K562 (cell line): ENCODE results near the gene STX7. TPM values are rescaled to one million over a fixed set of nuclear protein-coding genes. Genes with fewer than 3 reads are reported as not detected.

Experiments
- ATAC-seq: fragments of 200-7000 bp; cut with Tn5 transposase; 3 replicates; pipeline ENCODE4 v1.9.1; 2020; ENCODE audit warnings: moderate library complexity
- BruUV-seq: library from RNA; stranded (reverse); fragments of 400-500 nt; replicated peaks from 2 replicates; lab custom pipeline; 2021; lab: Mats Ljungman, UMichigan
- CTCF ChIA-PET: fragments of 300-600 bp; formaldehyde crosslinking; extraction: SDS; loops from one replicate; lab custom pipeline; 2021; ENCODE audit warnings: low intra/inter-chr PET ratio; lab: Yijun Ruan, JAX
- POLR2A ChIA-PET: fragments of 300-600, 350-650 bp; sonication (Branson Sonifier 250); formaldehyde crosslinking; extraction: SDS; loops from one replicate; lab custom pipeline; 2021; ENCODE audit warnings: antibody characterized with exemption, inconsistent platforms; lab: Yijun Ruan, JAX
- DNase-seq, 4 experiments: peaks; one replicate each; pipeline versions ENCODE4 v3.0.0 to v3.0.0-alpha.2; 2011 to 2018; ENCODE audit warnings: low spot score in 3 of 4, mixed read lengths in 3 of 4; ENCODE audit errors: extremely low read depth in 1 of 4
- FAIRE-seq: peaks from 2 replicates; lab custom pipeline; 2011; peaks lifted over from hg19 to GRCh38; lab: Jason Lieb, UNC
- H2AFZ ChIP-seq: 2 replicates; pipeline ENCODE4 v1.6.0; 2011; ENCODE audit warnings: low read depth, low read length, control low read depth, inconsistent platforms
- H3K27ac ChIP-seq: fragments of 200-600 bp; 3 replicates; pipeline ENCODE4 v1.8.0; 2011; ENCODE audit warnings: low read depth, mild to moderate bottlenecking, control low read depth, inconsistent platforms, low read length, moderate library complexity, mixed read lengths; ENCODE audit errors: extremely low read depth
- H3K27me3 ChIP-seq, 2 experiments: fragments of 300-600 bp in 1 of 2; 2 replicates in 1 of 2; 3 replicates in 1 of 2; pipeline versions ENCODE4 v1.6.0 to v1.8.0; 2011; ENCODE audit warnings: inconsistent platforms in 2 of 2, low read length in 2 of 2, mild to moderate bottlenecking in 1 of 2, mixed read lengths in 1 of 2, moderate library complexity in 1 of 2; ENCODE audit not compliant: control insufficient read depth in 2 of 2, insufficient read depth in 2 of 2
- H3K36me3 ChIP-seq: fragments of 300-600 bp; 3 replicates; pipeline ENCODE4 v1.8.0; 2011; ENCODE audit warnings: mild to moderate bottlenecking, low read length, inconsistent platforms; ENCODE audit not compliant: control insufficient read depth, insufficient read depth
- H3K4me1 ChIP-seq, 2 experiments: fragments of 200-600 bp in 1 of 2; replicated peaks in 1 of 2; 2 replicates in 1 of 2; 3 replicates in 1 of 2; pipeline versions ENCODE4 v1.5.1 to v1.8.0; 2011; ENCODE audit warnings: inconsistent platforms in 2 of 2, low read length in 2 of 2, mild to moderate bottlenecking in 1 of 2, mixed read lengths in 1 of 2, moderate library complexity in 1 of 2; ENCODE audit not compliant: control insufficient read depth in 2 of 2, insufficient read depth in 2 of 2
- H3K4me2 ChIP-seq: 2 replicates; pipeline ENCODE4 v1.6.1; 2011; ENCODE audit warnings: low read length, control low read depth, inconsistent platforms, mixed read lengths; ENCODE audit not compliant: insufficient read depth
- H3K4me3 ChIP-seq: fragments of 200-600 bp; sonication (generic), shearing (Covaris generic); 2 replicates; pipeline ENCODE4 v1.5.1; 2016; ENCODE audit warnings: control low read depth, inconsistent platforms
- H3K79me2 ChIP-seq: fragments of 200-600 bp; 3 replicates; pipeline ENCODE4 v1.8.0; 2011; ENCODE audit warnings: low read length, inconsistent platforms; ENCODE audit not compliant: control insufficient read depth, insufficient read depth
- H3K9ac ChIP-seq, 2 experiments: 2 replicates each; pipeline versions ENCODE4 v1.6.0 to v1.6.1; 2011; ENCODE audit warnings: low read depth in 2 of 2, low read length in 2 of 2, control low read depth in 1 of 2, inconsistent platforms in 1 of 2, mild to moderate bottlenecking in 1 of 2, mixed read lengths in 1 of 2; ENCODE audit not compliant: insufficient read depth in 1 of 2
- H3K9me1 ChIP-seq: one replicate; pipeline ENCODE4 v1.6.0; 2011; ENCODE audit warnings: inconsistent platforms, mild to moderate bottlenecking, low read length, moderate library complexity; ENCODE audit not compliant: control insufficient read depth, insufficient read depth
- H3K9me3 ChIP-seq: replicated peaks from 2 replicates; pipeline ENCODE4 v1.5.1; 2011; ENCODE audit warnings: low read depth, low read length, inconsistent platforms; ENCODE audit not compliant: control insufficient read depth, insufficient read depth
- H4K20me1 ChIP-seq: replicated peaks from 2 replicates; pipeline ENCODE4 v1.6.1; 2011; ENCODE audit warnings: low read length, inconsistent platforms, mixed read lengths; ENCODE audit not compliant: control insufficient read depth, insufficient read depth
- DIDO1 ChIP-seq: fragments of 450-650 bp; IDR thresholded peaks from 2 replicates; pipeline ENCODE4 v1.6.1; 2016; ENCODE audit warnings: low read depth, missing biosample characterization, missing genetic modification characterization
- KDM2B ChIP-seq: fragments of 250-450 bp; sonication (Bioruptor Pico); IDR thresholded peaks from 2 replicates; pipeline ENCODE4 v1.8.0; 2021; ENCODE audit warnings: mild to moderate bottlenecking, moderate library complexity
- NCOA4 ChIP-seq: fragments of 450-650 bp; IDR thresholded peaks from 2 replicates; pipeline ENCODE4 v1.6.1; 2018; ENCODE audit warnings: mild to moderate bottlenecking; ENCODE audit not compliant: partially characterized antibody
- NR3C1 ChIP-seq: sonication (generic); formaldehyde crosslinking; IDR thresholded peaks from 2 replicates; pipeline ENCODE4 v1.8.1; 2022; ENCODE audit warnings: missing genetic modification reagents
- RBM22 ChIP-seq: fragments of 200-400 bp; formaldehyde crosslinking; IDR thresholded peaks from 2 replicates; pipeline ENCODE4 v1.6.1; 2018; ENCODE audit warnings: low read length, low read depth; ENCODE audit not compliant: poor library complexity, severe bottlenecking
- RFX7 ChIP-seq: fragments of 250-450 bp; sonication (Bioruptor Pico); IDR thresholded peaks from 2 replicates; pipeline ENCODE4 v1.5.1; 2021; ENCODE audit warnings: mild to moderate bottlenecking
- SPI1 ChIP-seq: IDR thresholded peaks from 2 replicates; pipeline ENCODE4 v1.6.1; 2011; ENCODE audit warnings: low read depth, low read length, control low read depth, borderline replicate concordance
- ZNF143 ChIP-seq: sonication (generic); formaldehyde crosslinking; IDR thresholded peaks from 2 replicates; pipeline ENCODE4 v1.9.0; 2022; ENCODE audit warnings: mild to moderate bottlenecking, missing genetic modification reagents
- ZNF354B ChIP-seq: fragments of 250-450 bp; sonication (Bioruptor Pico); IDR thresholded peaks from 2 replicates; pipeline ENCODE4 v1.4.0; 2020
- ZNF644 ChIP-seq: fragments of 200-800 bp; sonication (Bioruptor generic); IDR thresholded peaks from 2 replicates; pipeline ENCODE4 v1.6.1; 2016; ENCODE audit warnings: low read depth, missing genetic modification characterization, missing compliant biosample characterization
- WGBS: fragments of 100-300 bp; shearing (Covaris generic); methylation state at CpG from one replicate; pipeline ENCODE4 v1.1.6; 2016; ENCODE audit warnings: low coverage, mixed read lengths; ENCODE audit not compliant: insufficient coverage; ENCODE audit errors: missing lambda C conversion rate; 5-methylcytosine and 5-hydroxymethylcytosine counted together
- in situ Hi-C: fragments of 300-500 bp; cut with MboI; formaldehyde crosslinking; loops from 4 replicates; pipeline ENCODE4 v1.15.0; 2018; ENCODE audit warnings: inconsistent platforms, mixed read lengths
- intact Hi-C: fragments of 100-400 bp; cut with micrococcal nuclease; formaldehyde crosslinking; loops from 2 replicates; pipeline ENCODE4 v1.14.2; 2022
- polyA plus RNA-seq, 8 experiments: library from polyadenylated mRNA; depleted of rRNA in 4 of 8; stranded (reverse) in 5 of 8; unstranded in 3 of 8; fragments of >200 nt; fragmentation: Nextera tagmentation in 2 of 8; fragmentation: Illumina TruSeq in 1 of 8; extraction: Ambion mirVana in 2 of 8; extraction: Trizol in 1 of 8; gene quantifications; 2 replicates each; pipeline versions ENCODE4 v1.2.1 to v1.2.3, GENCODE V29; 2011 to 2014; ENCODE audit warnings: inconsistent platforms in 1 of 8, missing spikeins in 1 of 8
- total RNA-seq, 7 experiments: library from RNA; depleted of rRNA in 6 of 7; stranded (reverse); fragments of >200 nt in 6 of 7; fragmentation: Illumina TruSeq in 2 of 7; extraction: Trizol in 2 of 7; gene quantifications; 2 replicates each; pipeline versions ENCODE4 v1.2.1 to v1.2.3, GENCODE V29; 2011 to 2021; ENCODE audit warnings: low replicate concordance in 1 of 7
- TF ChIP-seq, protein P1 (sequence below): sonication (generic); formaldehyde crosslinking; IDR thresholded peaks from 2 replicates; pipeline ENCODE4 v1.8.0; 2023; ENCODE audit warnings: mild to moderate bottlenecking, missing genetic modification reagents
- TF ChIP-seq, protein P2 (sequence below): sonication (generic); IDR thresholded peaks from 2 replicates; pipeline ENCODE4 v1.6.1; 2016

The STX7 gene
- total and polyA plus RNA-seq, 9 of the 15 experiments (the other 6 are each of a cell fraction or from before 2014, with no cell fraction given), result 13.0 to 34.4 (median 25.3) TPM

DNA sequence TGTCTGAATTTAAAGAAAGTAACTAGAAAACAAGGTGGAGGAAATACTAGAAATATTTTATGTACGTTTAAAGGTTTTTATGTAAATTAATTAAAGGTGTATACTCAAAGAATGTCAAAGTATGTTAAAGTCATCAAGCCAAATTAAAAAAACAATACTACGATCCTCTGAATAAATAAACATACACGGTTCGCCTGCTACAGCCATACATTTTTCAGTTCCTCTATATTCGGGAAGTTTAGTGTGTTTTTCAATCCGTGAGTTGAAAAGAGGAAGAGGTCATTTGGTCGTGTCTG is 626 bp downstream of the STX7 start (continued):
- no peak for TF ChIP-seq NCOA4
- TF ChIP-seq NR3C1, result no peak
- TF ChIP-seq DIDO1, result no peak
- no peak for TF ChIP-seq KDM2B
- peak; percentile 98 for TF ChIP-seq SPI1
- TF ChIP-seq ZNF143, result no peak
- TF ChIP-seq RBM22, result no peak
- no peak for TF ChIP-seq RFX7 (CRISPR knock-in tag)
- TF ChIP-seq, protein P1, sequence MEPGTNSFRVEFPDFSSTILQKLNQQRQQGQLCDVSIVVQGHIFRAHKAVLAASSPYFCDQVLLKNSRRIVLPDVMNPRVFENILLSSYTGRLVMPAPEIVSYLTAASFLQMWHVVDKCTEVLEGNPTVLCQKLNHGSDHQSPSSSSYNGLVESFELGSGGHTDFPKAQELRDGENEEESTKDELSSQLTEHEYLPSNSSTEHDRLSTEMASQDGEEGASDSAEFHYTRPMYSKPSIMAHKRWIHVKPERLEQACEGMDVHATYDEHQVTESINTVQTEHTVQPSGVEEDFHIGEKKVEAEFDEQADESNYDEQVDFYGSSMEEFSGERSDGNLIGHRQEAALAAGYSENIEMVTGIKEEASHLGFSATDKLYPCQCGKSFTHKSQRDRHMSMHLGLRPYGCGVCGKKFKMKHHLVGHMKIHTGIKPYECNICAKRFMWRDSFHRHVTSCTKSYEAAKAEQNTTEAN (CRISPR knock-in tag), result no peak

DNA sequence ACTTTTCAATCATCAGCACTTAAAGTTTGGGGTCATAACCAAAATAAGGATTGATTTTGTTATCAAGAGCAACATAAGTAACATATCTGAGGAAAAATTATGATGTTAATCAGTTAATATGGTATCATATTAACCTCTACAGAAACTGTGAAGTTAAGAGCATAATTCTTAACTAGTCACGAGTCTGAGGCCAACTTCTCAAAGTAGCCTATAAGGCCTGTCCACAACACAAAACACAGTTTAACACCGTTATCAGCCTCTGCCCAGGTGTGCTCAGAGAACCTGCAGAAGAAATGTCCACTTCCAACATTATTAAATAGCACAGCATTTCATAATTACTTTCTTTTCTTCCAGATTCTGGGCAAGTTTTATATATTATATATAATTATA is 1.1 kb downstream of the STX7 start:
- H3K9ac ChIP-seq, result peak overlapping the region in 1 of 2 experiments; percentile 73; a peak in 3 of 4 replicates
- peaks cover 0 to 14% of the 10 kb centered on the region in 2 experiments; a peak in 3 of 5 replicates for H3K4me1 ChIP-seq
- H4K20me1 ChIP-seq, result no peaks in the 10 kb centered on the region
- peaks cover 59% of the 10 kb centered on the region for H3K79me2 ChIP-seq
- DNase-seq, result peak in 1 of 4 experiments; percentile 41
- H3K4me2 ChIP-seq, result peak overlapping the region; percentile 75
- no peak for FAIRE-seq
- TF ChIP-seq, protein P2, sequence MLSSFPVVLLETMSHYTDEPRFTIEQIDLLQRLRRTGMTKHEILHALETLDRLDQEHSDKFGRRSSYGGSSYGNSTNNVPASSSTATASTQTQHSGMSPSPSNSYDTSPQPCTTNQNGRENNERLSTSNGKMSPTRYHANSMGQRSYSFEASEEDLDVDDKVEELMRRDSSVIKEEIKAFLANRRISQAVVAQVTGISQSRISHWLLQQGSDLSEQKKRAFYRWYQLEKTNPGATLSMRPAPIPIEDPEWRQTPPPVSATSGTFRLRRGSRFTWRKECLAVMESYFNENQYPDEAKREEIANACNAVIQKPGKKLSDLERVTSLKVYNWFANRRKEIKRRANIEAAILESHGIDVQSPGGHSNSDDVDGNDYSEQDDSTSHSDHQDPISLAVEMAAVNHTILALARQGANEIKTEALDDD, result peak; percentile 36; the same call in 1 of the 2 replicates
- TF ChIP-seq ZNF644 (tag), result 0 out of 2 replicates have a peak, but pooled peaks have one; percentile 17
- TF ChIP-seq ZNF354B, result no peak
- H3K9me1 ChIP-seq, result no peaks in the 10 kb centered on the region
- no peaks in the 10 kb centered on the region for H3K9me3 ChIP-seq
- no peaks in the 10 kb centered on the region for H3K27me3 ChIP-seq
- intact Hi-C loops (loop anchor here (5.0 kb wide), 1 partner anchor 300 kb away; the partner anchor contains the start of gene RPS12), in situ Hi-C loops (loop anchor here (25.0 kb wide), 1 partner anchor 1575 kb away; no protein-coding TSS in a partner anchor)
- CTCF ChIA-PET, result no interaction called here
- POLR2A ChIA-PET, result no interaction called here
- ATAC-seq, result 0 out of 3 replicates have a peak, but pooled peaks have one; percentile 8
- peak overlapping the region; percentile 61; the same call in 2 of the 3 replicates for H3K27ac ChIP-seq
- H2AFZ ChIP-seq, result no peak overlapping the region; the same call in 1 of the 2 replicates
- no TSS peak for BruUV-seq
- peak overlapping the region; percentile 77 for H3K4me3 ChIP-seq
- peaks cover 7% of the 10 kb centered on the region; the same call in 2 of the 3 replicates for H3K36me3 ChIP-seq
- WGBS, result 0% methylated on average over 2 of the region's 2 CpGs
